ENCODE results near the gene ISOC1.

DNA sequence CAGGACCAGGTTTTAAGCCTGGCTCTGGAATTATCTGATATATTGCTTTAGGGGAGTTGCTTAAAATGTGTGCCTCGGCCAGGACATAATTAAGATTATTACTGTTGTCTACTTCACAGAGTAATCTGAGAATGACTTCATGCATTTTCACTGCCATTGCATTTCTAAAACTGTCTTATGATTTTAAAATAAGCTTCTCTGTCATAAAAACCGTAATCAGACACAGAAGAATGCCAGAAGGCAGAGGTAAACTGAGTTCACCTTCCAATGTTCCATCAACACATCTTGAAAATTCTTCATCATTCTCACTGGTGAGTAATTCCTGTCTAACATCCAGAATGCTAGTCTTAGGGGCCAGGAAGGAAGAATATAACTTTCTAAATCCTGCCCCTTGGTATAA, 47.1 kb downstream of the ISOC1 start:
- TF ChIP-seq POLR2AphosphoS5 (IDR thresholded peaks at IDR 0.05; ENCODE audit: low read depth, low read length) (no peak), POLR2A (IDR thresholded peaks at IDR 0.05; ENCODE audit: low read depth, low read length) (no peak)
